Fibroblast of lung (primary cell): Measurements from ENCODE around the gene STK32B.

Experiments used
- CTCF ChIP-seq, 2 donors: IDR thresholded peaks in 1 of 2; conservative IDR thresholded peaks in 1 of 2; 1 replicate in 1 of 2; 2 replicates in 1 of 2; pipeline ENCODE4 v1.5.1; 2011 to 2012; ENCODE audit warnings: low read length in 2 of 2, control low read depth in 1 of 2, inconsistent platforms in 1 of 2, low read depth in 1 of 2, mild to moderate bottlenecking in 1 of 2
- EZH2 ChIP-seq: IDR thresholded peaks from 2 replicates; pipeline ENCODE4 v1.5.1; 2012; ENCODE audit warnings: low read length, control low read depth, mild to moderate bottlenecking; ENCODE audit errors: missing control alignments

- TF ChIP-seq CTCF (conservative IDR thresholded peaks at IDR 0.05 in 1 of 2, IDR thresholded peaks at IDR 0.05 in 1 of 2; ENCODE audit: low read depth in 1 of 2, low read length in 2 of 2) = no peak
- no peak for TF ChIP-seq EZH2
Measured at GRCh38 chr4:5030927-5031326, 20.4 kb upstream of the STK32B start.
